GM18508 (cell line): ENCODE measurements around the gene CHCHD10.

Experiments used
- ATAC-seq: cut with Tn5 transposase; IDR thresholded peaks from one replicate; pipeline ENCODE4 v1.9.1; 2021; ENCODE audit warnings: moderate number of reproducible peaks; ENCODE audit not compliant: insufficient read depth, unreplicated experiment

CHCHD10 gene

GRCh38 chr22:23767673-23768548 is at the start of gene CHCHD10:
CHCHD10 (minus strand) TSS chr22:23767972; CDS start chr22:23767874, 98 bp downstream.
- no peak for ATAC-seq

GRCh38 chr22:23817146-23817545 is 49.4 kb upstream of the CHCHD10 start:
- ATAC-seq: no peak

- ATAC-seq: no peak
These were observed 48.6 kb upstream of the CHCHD10 start for GRCh38 chr22:23816156-23816976.

GRCh38 chr22:23815541-23816155 is 47.9 kb upstream of the CHCHD10 start:
- no peak for ATAC-seq

- ATAC-seq: no peak
These were observed 44.6 kb upstream of the CHCHD10 start for GRCh38 chr22:23812378-23812777.

GRCh38 chr22:23806837-23807236 is 39.1 kb upstream of the CHCHD10 start:
- no peak for ATAC-seq

- no peak for ATAC-seq
These were observed 37.1 kb upstream of the CHCHD10 start for GRCh38 chr22:23804781-23805291.

- no peak for ATAC-seq
These were observed 35.4 kb upstream of the CHCHD10 start for GRCh38 chr22:23803001-23803819.

- no peak for ATAC-seq
These were observed 34.2 kb upstream of the CHCHD10 start for GRCh38 chr22:23801886-23802377.

GRCh38 chr22:23801238-23801821 is 33.6 kb upstream of the CHCHD10 start:
- ATAC-seq: no peak

- no peak for ATAC-seq
These were observed 32.8 kb upstream of the CHCHD10 start for GRCh38 chr22:23800297-23801237.

- no peak for ATAC-seq
These were observed 28.7 kb upstream of the CHCHD10 start for GRCh38 chr22:23796461-23796860.

- ATAC-seq: no peak
These were observed 25.6 kb upstream of the CHCHD10 start for GRCh38 chr22:23793326-23793725.

- ATAC-seq: no peak
These were observed 24.2 kb upstream of the CHCHD10 start for GRCh38 chr22:23791738-23792645.

- no peak for ATAC-seq
These were observed 23.3 kb upstream of the CHCHD10 start for GRCh38 chr22:23790819-23791737.

GRCh38 chr22:23789638-23790037 is 21.9 kb upstream of the CHCHD10 start:
- no peak for ATAC-seq
